Liver (tissue), 9 donors: ENCODE data around the gene TMEM245. TPM values are rescaled to one million over a fixed set of nuclear protein-coding genes. Genes with fewer than 3 reads are reported as not detected.

Experiments
- DNase-seq: peaks from one replicate; pipeline ENCODE4 v3.0.0-alpha.2; 2017; ENCODE audit warnings: low spot score
- H3K27ac ChIP-seq, 2 donors: one replicate each; pipeline ENCODE4 v1.7.0; 2013; ENCODE audit warnings: inconsistent platforms in 2 of 2, low read length in 2 of 2, control low read depth in 1 of 2, low read depth in 1 of 2, mild to moderate bottlenecking in 1 of 2
- H3K27me3 ChIP-seq, 4 donors: one replicate each; pipeline versions ENCODE4 v1.6.1 to v1.7.0; 2013; ENCODE audit warnings: low read length in 3 of 4, inconsistent platforms in 1 of 4, mild to moderate bottlenecking in 1 of 4, moderate library complexity in 1 of 4; ENCODE audit not compliant: control insufficient read depth in 4 of 4, insufficient read depth in 4 of 4
- H3K36me3 ChIP-seq, 4 donors: one replicate each; pipeline versions ENCODE4 v1.6.1 to v1.7.0; 2013; ENCODE audit warnings: low read length in 3 of 4, mild to moderate bottlenecking in 3 of 4, low read depth in 1 of 4, moderate library complexity in 1 of 4; ENCODE audit not compliant: control insufficient read depth in 4 of 4, insufficient read depth in 3 of 4
- H3K4me1 ChIP-seq, 4 donors: one replicate each; pipeline versions ENCODE4 v1.6.1 to v1.7.0; 2013; ENCODE audit warnings: low read length in 3 of 4, mild to moderate bottlenecking in 3 of 4, moderate library complexity in 1 of 4; ENCODE audit not compliant: control insufficient read depth in 4 of 4, insufficient read depth in 4 of 4
- H3K4me3 ChIP-seq, 3 donors: one replicate each; pipeline versions ENCODE4 v1.6.1 to v1.7.0; 2013; ENCODE audit warnings: low read length in 3 of 3, control low read depth in 1 of 3, low read depth in 1 of 3, mild to moderate bottlenecking in 1 of 3
- H3K9ac ChIP-seq, 2 donors: one replicate each; pipeline ENCODE4 v1.7.0; 2013; ENCODE audit warnings: low read length in 2 of 2, mild to moderate bottlenecking in 2 of 2, moderate library complexity in 2 of 2, control low read depth in 1 of 2, low read depth in 1 of 2
- H3K9me3 ChIP-seq, 4 donors: one replicate each; pipeline versions ENCODE4 v1.6.1 to v1.7.0; 2013; ENCODE audit warnings: low read length in 3 of 4; ENCODE audit not compliant: control insufficient read depth in 4 of 4
- EGR1 ChIP-seq, 2 donors: IDR thresholded peaks; 2 replicates each; pipeline ENCODE4 v1.6.1; 2016 to 2018; ENCODE audit warnings: antibody characterized with exemption in 2 of 2, low read depth in 2 of 2
- FOXA2 ChIP-seq: IDR thresholded peaks from 2 replicates; pipeline ENCODE4 v1.6.1; 2016; ENCODE audit warnings: antibody characterized with exemption
- GABPA ChIP-seq, 2 donors: IDR thresholded peaks in 1 of 2; conservative IDR thresholded peaks in 1 of 2; 2 replicates each; pipeline ENCODE4 v1.6.1; 2016; ENCODE audit warnings: antibody characterized with exemption in 2 of 2, mild to moderate bottlenecking in 1 of 2, moderate library complexity in 1 of 2
- HNF4A ChIP-seq, 2 donors: conservative IDR thresholded peaks; 2 replicates each; pipeline ENCODE4 v1.6.1; 2016; ENCODE audit warnings: antibody characterized with exemption in 2 of 2, mild to moderate bottlenecking in 2 of 2
- HNF4G ChIP-seq: IDR thresholded peaks from 2 replicates; pipeline ENCODE4 v1.6.1; 2016; ENCODE audit warnings: antibody characterized with exemption
- JUND ChIP-seq, 2 donors: IDR thresholded peaks; 2 replicates each; pipeline ENCODE4 v1.6.1; 2016; ENCODE audit warnings: antibody characterized with exemption in 2 of 2
- NR2F2 ChIP-seq: IDR thresholded peaks from 2 replicates; pipeline ENCODE4 v1.6.1; 2016; ENCODE audit warnings: antibody characterized with exemption
- RAD21 ChIP-seq, 2 donors: IDR thresholded peaks; 2 replicates each; pipeline ENCODE4 v1.6.1; 2016; ENCODE audit warnings: antibody characterized with exemption in 2 of 2, mild to moderate bottlenecking in 2 of 2
- RXRA ChIP-seq, 2 donors: IDR thresholded peaks; 2 replicates each; pipeline ENCODE4 v1.6.1; 2017 to 2018; ENCODE audit warnings: antibody characterized with exemption in 2 of 2, mild to moderate bottlenecking in 1 of 2
- SP1 ChIP-seq: IDR thresholded peaks from 2 replicates; pipeline ENCODE4 v1.6.1; 2018; ENCODE audit warnings: antibody characterized with exemption, mild to moderate bottlenecking
- TAF1 ChIP-seq: conservative IDR thresholded peaks from 2 replicates; pipeline ENCODE4 v1.6.1; 2016; ENCODE audit warnings: antibody characterized with exemption, mild to moderate bottlenecking
- YY1 ChIP-seq: IDR thresholded peaks from 2 replicates; pipeline ENCODE4 v1.6.1; 2016; ENCODE audit warnings: antibody characterized with exemption, mild to moderate bottlenecking
- WGBS: extraction: QIAGEN DNeasy Blood & Tissue Kit; methylation state at CpG from one replicate; pipeline ENCODE4 v1.1.7; 2013; 5-methylcytosine and 5-hydroxymethylcytosine counted together
- polyA plus RNA-seq, 2 donors: library from polyadenylated mRNA; stranded (reverse) in 1 of 2; unstranded in 1 of 2; fragments of 200-250 nt in 1 of 2; fragments of >200 nt in 1 of 2; fragmentation: Nextera tagmentation in 1 of 2; extraction: Ambion mirVana in 1 of 2; gene quantifications; one replicate each; pipeline versions ENCODE4 v1.2.1 to v1.2.3, GENCODE V29; 2013 to 2015
- total RNA-seq, 2 donors: library from RNA; depleted of rRNA; stranded (reverse); fragments of >200 nt; gene quantifications; one replicate each; pipeline ENCODE4 v1.2.3, GENCODE V29; 2014
- TF ChIP-seq, protein P1 (sequence below): IDR thresholded peaks from 2 replicates; pipeline ENCODE4 v1.6.1; 2016; ENCODE audit warnings: antibody characterized with exemption
- TF ChIP-seq, protein P2 (sequence below): IDR thresholded peaks from 2 replicates; pipeline ENCODE4 v1.6.1; 2016; ENCODE audit warnings: antibody characterized with exemption
- TF ChIP-seq, protein P3 (sequence below): IDR thresholded peaks from 2 replicates; pipeline ENCODE4 v1.6.1; 2016; ENCODE audit warnings: antibody characterized with exemption, mild to moderate bottlenecking
- TF ChIP-seq, protein P4 (sequence below): IDR thresholded peaks from 2 replicates; pipeline ENCODE4 v1.6.1; 2016; ENCODE audit warnings: antibody characterized with exemption
- donor health status: healthy.
- donor health status: healthy.
- donor health status: healthy.
- donor health status: healthy.
- donor health status: healthy.

TMEM245 gene
- total and polyA plus RNA-seq, 4 donors = 13.7 to 75.3 (median 31.2) TPM

DNA sequence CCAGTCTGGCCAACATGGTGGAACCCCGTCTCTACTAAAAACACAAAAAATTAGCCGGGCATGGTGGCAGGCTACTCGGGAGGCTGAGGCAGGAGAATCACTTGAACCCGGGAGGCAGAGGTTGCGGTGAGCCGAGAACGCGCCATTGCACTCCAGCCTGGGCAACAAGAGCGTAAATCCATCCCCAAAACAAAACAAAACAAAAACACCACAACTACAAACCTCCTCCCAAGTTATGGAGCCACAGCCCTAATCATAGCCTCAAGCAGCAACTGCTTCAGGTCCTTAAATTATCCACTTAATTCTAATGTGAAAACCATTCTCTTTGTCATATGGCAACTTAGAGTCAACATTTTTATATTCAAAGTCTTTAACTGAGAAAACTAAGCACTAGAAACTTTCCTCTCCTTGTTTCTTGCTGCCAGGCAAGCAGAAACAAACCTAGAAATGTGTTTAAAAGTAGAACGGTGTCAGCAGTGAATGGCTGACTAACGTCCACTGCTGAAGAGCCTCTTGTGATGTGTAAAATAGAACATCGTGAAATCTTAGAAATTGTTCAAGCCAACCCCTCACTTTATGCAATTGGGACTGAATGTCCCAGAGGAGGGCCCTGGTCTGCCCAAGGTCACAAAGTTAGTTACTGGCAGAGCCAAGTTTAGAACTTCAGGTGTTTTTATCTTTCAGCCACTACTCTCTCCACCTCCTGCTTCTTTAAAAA is 5.7 kb downstream of the TMEM245 start:
- no peaks in the 10 kb centered on the region for H3K27me3 ChIP-seq
- WGBS = 79% methylated on average over 12 of the region's 12 CpGs
- no peak for DNase-seq
- no peak overlapping the region for H3K4me3 ChIP-seq
- peak overlapping the region; percentile 16 to 74 for H3K27ac ChIP-seq
- H3K4me1 ChIP-seq = peaks cover 15 to 59% (median 38%) of the 10 kb centered on the region in 4 donors
- H3K36me3 ChIP-seq = no peaks in the 10 kb centered on the region
- H3K9ac ChIP-seq = no peak overlapping the region
- no peaks in the 10 kb centered on the region for H3K9me3 ChIP-seq
- TF ChIP-seq, protein P1, sequence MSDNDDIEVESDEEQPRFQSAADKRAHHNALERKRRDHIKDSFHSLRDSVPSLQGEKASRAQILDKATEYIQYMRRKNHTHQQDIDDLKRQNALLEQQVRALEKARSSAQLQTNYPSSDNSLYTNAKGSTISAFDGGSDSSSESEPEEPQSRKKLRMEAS = no peak
- TF ChIP-seq NR2F2 = no peak
- no peak for TF ChIP-seq RXRA (IDR thresholded peaks at IDR 0.05)
- TF ChIP-seq YY1 = no peak
- peak in 1 of 2 donors; percentile 12 for TF ChIP-seq JUND (IDR thresholded peaks at IDR 0.05)
- TF ChIP-seq EGR1 (IDR thresholded peaks at IDR 0.05; ENCODE audit: low read depth in 2 of 2) = no peak
- TF ChIP-seq, protein P2, sequence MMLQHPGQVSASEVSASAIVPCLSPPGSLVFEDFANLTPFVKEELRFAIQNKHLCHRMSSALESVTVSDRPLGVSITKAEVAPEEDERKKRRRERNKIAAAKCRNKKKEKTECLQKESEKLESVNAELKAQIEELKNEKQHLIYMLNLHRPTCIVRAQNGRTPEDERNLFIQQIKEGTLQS = no peak

DNA sequence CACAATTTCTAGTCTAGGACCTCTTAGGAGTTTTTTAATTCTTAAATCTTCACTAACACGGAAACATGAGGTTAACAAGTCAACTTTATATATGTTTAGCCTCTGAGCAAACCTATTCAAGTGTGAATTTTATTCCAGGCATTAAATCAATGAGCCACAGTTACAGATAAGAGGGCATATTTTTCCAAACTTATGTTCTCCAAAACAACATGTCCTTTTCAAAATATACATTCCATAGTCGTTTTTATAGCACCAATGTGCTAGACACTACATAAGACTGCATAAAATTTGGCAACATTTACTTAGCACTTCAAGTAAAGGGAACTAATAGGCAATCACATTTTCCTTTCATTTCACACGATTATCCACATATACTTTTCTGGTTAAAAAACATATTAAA is 6.5 kb downstream of the TMEM245 start:
- TF ChIP-seq GABPA (IDR thresholded peaks at IDR 0.05 in 1 of 2, conservative IDR thresholded peaks at IDR 0.05 in 1 of 2) (no peak), HNF4G (no peak), TAF1 (no peak), FOXA2 (no peak), RAD21 (IDR thresholded peaks at IDR 0.05) (no peak), NR2F2 (no peak), HNF4A (conservative IDR thresholded peaks at IDR 0.05) (no peak), RXRA (IDR thresholded peaks at IDR 0.05) (no peak), YY1 (no peak), SP1 (no peak), JUND (IDR thresholded peaks at IDR 0.05) (no peak)
- TF ChIP-seq, protein P3, sequence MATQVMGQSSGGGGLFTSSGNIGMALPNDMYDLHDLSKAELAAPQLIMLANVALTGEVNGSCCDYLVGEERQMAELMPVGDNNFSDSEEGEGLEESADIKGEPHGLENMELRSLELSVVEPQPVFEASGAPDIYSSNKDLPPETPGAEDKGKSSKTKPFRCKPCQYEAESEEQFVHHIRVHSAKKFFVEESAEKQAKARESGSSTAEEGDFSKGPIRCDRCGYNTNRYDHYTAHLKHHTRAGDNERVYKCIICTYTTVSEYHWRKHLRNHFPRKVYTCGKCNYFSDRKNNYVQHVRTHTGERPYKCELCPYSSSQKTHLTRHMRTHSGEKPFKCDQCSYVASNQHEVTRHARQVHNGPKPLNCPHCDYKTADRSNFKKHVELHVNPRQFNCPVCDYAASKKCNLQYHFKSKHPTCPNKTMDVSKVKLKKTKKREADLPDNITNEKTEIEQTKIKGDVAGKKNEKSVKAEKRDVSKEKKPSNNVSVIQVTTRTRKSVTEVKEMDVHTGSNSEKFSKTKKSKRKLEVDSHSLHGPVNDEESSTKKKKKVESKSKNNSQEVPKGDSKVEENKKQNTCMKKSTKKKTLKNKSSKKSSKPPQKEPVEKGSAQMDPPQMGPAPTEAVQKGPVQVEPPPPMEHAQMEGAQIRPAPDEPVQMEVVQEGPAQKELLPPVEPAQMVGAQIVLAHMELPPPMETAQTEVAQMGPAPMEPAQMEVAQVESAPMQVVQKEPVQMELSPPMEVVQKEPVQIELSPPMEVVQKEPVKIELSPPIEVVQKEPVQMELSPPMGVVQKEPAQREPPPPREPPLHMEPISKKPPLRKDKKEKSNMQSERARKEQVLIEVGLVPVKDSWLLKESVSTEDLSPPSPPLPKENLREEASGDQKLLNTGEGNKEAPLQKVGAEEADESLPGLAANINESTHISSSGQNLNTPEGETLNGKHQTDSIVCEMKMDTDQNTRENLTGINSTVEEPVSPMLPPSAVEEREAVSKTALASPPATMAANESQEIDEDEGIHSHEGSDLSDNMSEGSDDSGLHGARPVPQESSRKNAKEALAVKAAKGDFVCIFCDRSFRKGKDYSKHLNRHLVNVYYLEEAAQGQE = no peak
- TF ChIP-seq, protein P4, sequence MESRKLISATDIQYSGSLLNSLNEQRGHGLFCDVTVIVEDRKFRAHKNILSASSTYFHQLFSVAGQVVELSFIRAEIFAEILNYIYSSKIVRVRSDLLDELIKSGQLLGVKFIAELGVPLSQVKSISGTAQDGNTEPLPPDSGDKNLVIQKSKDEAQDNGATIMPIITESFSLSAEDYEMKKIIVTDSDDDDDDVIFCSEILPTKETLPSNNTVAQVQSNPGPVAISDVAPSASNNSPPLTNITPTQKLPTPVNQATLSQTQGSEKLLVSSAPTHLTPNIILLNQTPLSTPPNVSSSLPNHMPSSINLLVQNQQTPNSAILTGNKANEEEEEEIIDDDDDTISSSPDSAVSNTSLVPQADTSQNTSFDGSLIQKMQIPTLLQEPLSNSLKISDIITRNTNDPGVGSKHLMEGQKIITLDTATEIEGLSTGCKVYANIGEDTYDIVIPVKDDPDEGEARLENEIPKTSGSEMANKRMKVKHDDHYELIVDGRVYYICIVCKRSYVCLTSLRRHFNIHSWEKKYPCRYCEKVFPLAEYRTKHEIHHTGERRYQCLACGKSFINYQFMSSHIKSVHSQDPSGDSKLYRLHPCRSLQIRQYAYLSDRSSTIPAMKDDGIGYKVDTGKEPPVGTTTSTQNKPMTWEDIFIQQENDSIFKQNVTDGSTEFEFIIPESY = no peak
- TF ChIP-seq, protein P1 = no peak
- no peak for DNase-seq
- H3K27me3 ChIP-seq = no peaks in the 10 kb centered on the region
- H3K4me3 ChIP-seq = no peak overlapping the region
- 67% methylated on average over 3 of the region's 3 CpGs for WGBS
- H3K27ac ChIP-seq = no peak overlapping the region
- peaks cover 15 to 57% (median 31%) of the 10 kb centered on the region in 4 donors for H3K4me1 ChIP-seq
- no peak overlapping the region for H3K9ac ChIP-seq
- no peaks in the 10 kb centered on the region for H3K36me3 ChIP-seq
- no peaks in the 10 kb centered on the region for H3K9me3 ChIP-seq
